ENCODE results near the gene FUBP3.

The FUBP3 gene, protein sequence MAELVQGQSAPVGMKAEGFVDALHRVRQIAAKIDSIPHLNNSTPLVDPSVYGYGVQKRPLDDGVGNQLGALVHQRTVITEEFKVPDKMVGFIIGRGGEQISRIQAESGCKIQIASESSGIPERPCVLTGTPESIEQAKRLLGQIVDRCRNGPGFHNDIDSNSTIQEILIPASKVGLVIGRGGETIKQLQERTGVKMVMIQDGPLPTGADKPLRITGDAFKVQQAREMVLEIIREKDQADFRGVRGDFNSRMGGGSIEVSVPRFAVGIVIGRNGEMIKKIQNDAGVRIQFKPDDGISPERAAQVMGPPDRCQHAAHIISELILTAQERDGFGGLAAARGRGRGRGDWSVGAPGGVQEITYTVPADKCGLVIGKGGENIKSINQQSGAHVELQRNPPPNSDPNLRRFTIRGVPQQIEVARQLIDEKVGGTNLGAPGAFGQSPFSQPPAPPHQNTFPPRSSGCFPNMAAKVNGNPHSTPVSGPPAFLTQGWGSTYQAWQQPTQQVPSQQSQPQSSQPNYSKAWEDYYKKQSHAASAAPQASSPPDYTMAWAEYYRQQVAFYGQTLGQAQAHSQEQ

GRCh38 chr9:130578865-130579737, at the start of gene FUBP3:
FUBP3 (plus strand) TSS chr9:130579577; CDS start chr9:130579681, 104 bp downstream.
- DNase-seq (ENCODE audit: low spot score) = peak; percentile 95

DNA sequence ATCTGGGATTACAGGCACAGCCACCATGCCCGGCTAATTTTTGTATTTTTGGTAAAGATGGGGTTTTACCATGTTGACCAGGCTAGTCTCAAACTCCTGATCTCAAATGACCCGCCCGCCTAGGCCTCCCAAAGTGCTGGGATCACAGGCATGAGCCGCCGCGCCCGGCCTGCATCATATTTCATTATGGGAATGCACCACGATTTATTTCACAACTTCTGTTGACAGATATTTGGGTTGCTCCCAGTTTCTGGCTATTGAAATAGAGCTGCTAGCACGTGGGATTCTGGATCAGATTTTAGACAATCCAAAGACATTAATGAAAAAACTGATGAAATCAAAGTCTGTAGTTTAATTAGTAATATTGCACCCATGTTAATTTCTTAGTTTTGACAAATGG, 48.4 kb upstream of the FUBP3 start:
- DNase-seq (ENCODE audit: low spot score) = no peak

- DNase-seq (ENCODE audit: low spot score) = no peak
Measured at GRCh38 chr9:130531670-130532069, 47.7 kb upstream of the FUBP3 start.

DNA sequence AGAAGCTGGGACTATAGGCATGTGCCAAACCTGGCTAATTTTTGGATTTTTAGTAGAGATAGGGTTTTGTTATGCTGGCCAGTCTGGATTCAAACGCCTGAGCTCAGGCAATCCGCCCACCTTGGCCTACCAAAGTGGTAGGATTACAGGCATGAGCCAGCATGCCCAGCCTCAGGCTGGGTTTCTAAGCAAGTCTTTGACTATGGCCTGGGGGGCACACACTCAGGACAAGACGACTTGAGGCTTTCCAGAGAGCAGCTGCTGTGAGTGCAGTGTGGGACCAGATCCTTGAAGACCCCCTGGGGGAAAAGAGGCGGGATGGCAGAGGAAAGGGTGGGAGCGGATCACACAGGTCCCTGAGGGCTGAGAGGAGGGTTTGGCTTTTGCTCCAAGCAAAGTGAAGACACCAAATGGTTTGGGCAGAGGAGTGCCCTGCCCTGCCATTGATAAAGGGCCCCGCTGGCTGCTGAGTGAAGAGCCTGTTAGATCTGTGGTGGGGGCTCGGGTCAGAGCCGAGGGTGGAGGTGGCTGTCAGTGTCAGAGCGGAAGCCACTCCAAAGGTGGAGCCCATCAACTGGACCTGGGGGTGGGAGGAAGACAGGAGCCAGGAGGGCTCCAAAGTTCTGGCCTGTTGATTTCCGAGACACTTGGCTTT, 46.8 kb upstream of the FUBP3 start:
- no peak for DNase-seq (ENCODE audit: low spot score)

- DNase-seq (ENCODE audit: low spot score) = no peak
Measured at GRCh38 chr9:130535818-130536521, 43.4 kb upstream of the FUBP3 start.

DNA sequence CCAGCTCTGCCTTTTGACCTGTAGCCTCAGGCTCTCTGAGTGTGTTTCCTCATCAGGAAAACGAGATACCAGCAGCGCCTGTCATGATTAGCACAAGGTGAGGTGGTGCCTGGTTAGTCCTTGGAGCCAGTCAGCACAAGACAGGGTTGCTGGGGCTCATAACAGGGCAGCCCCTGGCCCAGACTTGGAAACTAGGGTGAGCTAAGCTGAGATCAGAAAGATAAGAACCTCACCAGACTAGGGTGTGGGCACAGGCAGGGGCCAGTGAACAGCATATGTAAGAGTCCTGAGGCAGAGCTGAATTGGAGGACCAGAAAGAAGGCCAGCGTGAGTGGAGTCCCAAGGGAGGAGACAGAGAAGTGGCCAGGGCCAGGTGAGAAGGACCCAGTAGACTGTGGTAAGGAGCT, 42.7 kb upstream of the FUBP3 start:
- no peak for DNase-seq (ENCODE audit: low spot score)

- DNase-seq (ENCODE audit: low spot score) = no peak
Measured at GRCh38 chr9:130537346-130538050, 41.9 kb upstream of the FUBP3 start.

DNA sequence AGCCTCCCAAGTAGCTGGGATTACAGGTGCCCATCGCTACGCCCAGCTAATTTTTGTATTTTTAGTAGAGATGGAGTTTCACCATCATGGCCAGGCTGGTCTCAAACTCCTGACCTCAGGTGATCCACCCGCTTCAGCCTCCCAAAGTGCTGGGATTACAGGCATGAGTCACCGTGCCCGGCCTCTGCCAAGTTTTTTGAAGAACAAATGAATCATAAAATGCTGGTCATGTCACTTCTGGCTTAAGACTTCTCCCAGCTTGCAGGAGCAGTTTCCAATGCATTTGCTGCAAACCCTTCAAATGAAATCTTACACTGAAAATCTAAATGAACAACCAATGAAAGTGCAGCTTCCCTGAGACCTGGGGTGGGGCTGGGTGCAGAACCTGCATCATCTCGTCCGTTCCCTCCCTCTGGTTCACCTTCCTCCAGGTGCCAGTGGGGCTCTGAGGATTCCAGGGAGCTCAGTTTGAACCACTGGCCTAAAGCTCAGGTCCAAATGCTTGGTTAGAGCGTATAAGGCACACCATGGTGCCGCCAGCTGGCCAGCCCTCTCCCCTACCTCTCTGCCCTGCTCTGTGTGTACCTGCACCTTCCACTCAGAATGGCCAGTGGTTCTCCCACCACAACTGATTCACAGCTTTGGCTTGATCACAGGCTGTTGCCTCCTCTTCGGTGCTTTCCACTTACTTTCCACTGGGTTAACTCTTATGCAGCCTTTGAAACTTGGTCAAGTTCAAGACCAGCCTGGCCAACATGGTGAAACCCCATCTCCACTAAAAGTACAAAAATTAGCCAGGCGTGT, 39.8 kb upstream of the FUBP3 start:
- no peak for DNase-seq (ENCODE audit: low spot score)

- no peak for DNase-seq (ENCODE audit: low spot score)
Measured at GRCh38 chr9:130541533-130541932, 37.8 kb upstream of the FUBP3 start.

GRCh38 chr9:130542038-130542437, 37.3 kb upstream of the FUBP3 start:
- no peak for DNase-seq (ENCODE audit: low spot score)

DNA sequence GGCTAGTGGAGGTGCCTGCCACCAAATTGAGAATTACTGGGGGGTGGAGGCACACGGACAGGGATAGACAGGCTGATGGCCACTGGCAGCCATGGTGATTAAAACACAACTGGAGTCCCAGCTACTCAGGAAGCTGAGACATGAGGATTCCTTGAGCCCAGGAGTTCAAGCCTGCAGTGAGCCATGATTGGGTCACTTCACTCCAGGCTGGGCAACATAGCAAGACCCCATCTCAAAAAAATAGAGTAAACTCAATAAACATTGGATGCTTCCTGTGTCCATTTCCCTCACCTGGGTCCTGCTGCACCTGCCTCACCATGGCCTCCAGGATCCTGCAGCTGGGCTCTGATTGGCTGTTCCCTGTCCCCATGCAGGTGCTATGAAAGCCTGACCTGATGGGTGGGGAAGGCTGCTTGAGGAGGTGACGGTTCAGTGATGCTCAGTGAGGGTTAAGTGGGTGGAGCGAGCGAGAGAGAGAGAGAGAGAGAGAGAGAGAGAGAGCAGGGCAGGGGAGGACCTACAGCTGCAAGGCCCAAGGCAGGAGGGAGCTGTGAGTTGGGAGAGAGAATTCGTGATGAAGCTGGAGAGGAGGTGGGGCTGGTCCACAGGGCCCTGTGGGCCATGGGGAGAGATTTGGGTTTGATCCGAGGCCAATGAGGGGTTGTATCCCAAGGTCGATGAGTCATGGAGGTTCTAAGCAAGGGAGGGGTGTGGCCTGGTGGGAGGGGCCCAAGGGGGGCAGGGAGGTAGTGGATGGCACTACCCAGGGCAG, 36.7 kb upstream of the FUBP3 start:
- no peak for DNase-seq (ENCODE audit: low spot score)

DNA sequence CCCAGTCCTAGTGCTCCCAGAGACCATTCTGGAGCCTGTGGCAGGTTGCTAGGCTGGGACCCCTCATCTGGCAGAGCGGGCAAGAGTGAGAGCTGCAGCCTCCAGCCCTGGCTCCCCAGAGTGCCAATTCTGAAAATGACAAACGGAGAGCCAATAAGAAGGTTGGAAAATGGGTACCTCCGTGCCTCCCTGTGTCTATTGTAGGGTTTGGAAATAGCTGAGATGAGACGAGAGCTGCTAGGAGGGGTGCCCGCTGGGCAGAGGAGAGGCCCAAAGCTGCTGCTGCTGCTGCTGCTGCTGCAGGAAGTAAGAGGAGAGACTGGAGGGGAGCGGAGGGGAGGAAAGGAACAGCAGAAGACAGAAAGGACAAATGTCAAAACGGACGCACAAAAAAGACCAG, 36.0 kb upstream of the FUBP3 start:
- no peak for DNase-seq (ENCODE audit: low spot score)

GRCh38 chr9:130543859-130544258, 35.5 kb upstream of the FUBP3 start:
- no peak for DNase-seq (ENCODE audit: low spot score)

GRCh38 chr9:130544364-130544763, 35.0 kb upstream of the FUBP3 start:
- DNase-seq (ENCODE audit: low spot score) = no peak

GRCh38 chr9:130548103-130548502, 31.3 kb upstream of the FUBP3 start:
- DNase-seq (ENCODE audit: low spot score) = no peak

GRCh38 chr9:130549093-130549735, 30.2 kb upstream of the FUBP3 start:
- no peak for DNase-seq (ENCODE audit: low spot score)

- DNase-seq (ENCODE audit: low spot score) = no peak
Measured at GRCh38 chr9:130554606-130555005, 24.8 kb upstream of the FUBP3 start.

- DNase-seq (ENCODE audit: low spot score) = no peak
Measured at GRCh38 chr9:130555061-130555460, 24.3 kb upstream of the FUBP3 start.

- DNase-seq (ENCODE audit: low spot score) = no peak
Measured at GRCh38 chr9:130555968-130556367, 23.4 kb upstream of the FUBP3 start.

Measured in HuH-7.5 (cell line).